Left colon (tissue), 2 donors: ENCODE results near the gene MTMR2. TPM values are rescaled to one million over a fixed set of nuclear protein-coding genes. Genes with fewer than 3 reads are reported as not detected.
"Not testable (repeated sequence)": the region's sequence is repeated elsewhere in the genome, so short reads cannot be mapped to it uniquely, and the experiment has no call there.

Experiments
- ATAC-seq: fragments of 200-7000 bp; cut with Tn5 transposase; one replicate; pipeline ENCODE4 v1.9.1; 2020; ENCODE audit warnings: mild to moderate bottlenecking, moderate library complexity
- DNase-seq, 2 donors: peaks; one replicate each; pipeline ENCODE4 v3.0.0-alpha.2; 2020
- intact Hi-C, 2 donors: fragments of 100-400 bp; cut with DNase I in 1 of 2; cut with micrococcal nuclease in 1 of 2; formaldehyde crosslinking; loops; one replicate each; pipeline versions ENCODE4 v1.11.2 to v1.14.0; 2022; cut with DNase I, micrococcal nuclease
- total RNA-seq, 2 donors: library from RNA; stranded (reverse); fragmentation: NEBNext Ultra II Directional; extraction: Animal tissue kit (Norgen Biotek cat#: 25700); gene quantifications; one replicate each; pipeline ENCODE4 v1.2.1, GENCODE V29; 2021
- donor health status: DM: no; HTN: no; CAD: no.
- donor health status: DM: yes; HTN: yes; CAD: no.

Gene MTMR2
- total RNA-seq, 2 donors from 2014 or later: 17.1 to 22.7 TPM

DNA sequence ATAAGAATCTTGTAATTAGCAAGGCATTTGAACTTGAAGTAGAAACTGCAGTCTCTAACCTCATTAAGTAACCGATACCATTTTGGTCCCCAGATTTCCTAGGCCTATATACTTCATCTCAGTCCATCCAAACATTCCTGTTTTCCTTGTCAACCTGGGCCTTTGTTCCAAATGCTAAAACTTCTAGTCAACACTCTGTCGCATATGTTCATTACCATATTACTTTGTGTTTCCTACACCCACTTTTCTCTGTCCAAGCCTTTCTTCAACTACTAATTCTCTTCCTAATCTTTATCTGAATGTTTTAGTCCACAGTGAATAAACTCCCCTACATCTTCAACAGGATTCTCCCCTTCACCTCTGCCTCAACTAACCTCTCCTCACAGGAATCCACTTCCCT is 31.4 kb downstream of the MTMR2 start:
- DNase-seq (no peak), ATAC-seq (no peak)
- intact Hi-C loops: no loop called here

DNA sequence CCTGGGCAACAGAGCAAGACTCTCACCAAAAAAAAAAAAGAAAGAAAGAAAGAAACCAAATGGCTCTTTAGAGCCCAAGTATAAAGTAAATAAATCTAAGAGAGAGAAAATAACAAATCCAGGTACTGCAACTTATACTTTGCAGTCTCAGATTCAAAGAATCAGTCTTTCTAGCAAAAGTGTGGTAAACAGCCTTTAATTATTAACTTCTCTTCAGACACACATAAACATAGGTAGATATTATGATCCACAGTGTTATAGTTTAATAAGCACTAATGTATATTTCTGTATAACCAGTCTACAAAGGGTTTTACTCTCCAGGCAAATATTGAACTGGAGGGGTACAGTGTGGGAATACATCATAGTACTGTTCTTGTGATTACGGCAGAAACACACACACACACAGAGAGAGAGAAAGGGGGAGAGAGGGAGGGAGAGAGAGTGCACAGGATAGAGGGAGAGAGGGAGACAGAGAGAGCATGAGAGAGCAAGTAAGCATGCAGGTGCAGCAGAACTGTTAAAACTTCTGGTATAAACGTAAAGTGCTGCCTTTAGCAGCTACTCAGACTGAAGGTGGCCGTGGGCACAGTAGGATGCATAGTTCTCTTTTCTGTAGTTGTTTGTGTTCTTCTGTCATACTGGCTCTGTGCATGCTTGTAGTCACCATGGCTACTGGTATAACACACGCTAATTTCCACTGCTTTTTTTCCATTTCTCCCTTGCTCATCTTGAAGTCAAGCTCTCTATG is 32.3 kb downstream of the MTMR2 start:
- intact Hi-C loops: no loop called here
- no peak for ATAC-seq
- no peak for DNase-seq

DNA sequence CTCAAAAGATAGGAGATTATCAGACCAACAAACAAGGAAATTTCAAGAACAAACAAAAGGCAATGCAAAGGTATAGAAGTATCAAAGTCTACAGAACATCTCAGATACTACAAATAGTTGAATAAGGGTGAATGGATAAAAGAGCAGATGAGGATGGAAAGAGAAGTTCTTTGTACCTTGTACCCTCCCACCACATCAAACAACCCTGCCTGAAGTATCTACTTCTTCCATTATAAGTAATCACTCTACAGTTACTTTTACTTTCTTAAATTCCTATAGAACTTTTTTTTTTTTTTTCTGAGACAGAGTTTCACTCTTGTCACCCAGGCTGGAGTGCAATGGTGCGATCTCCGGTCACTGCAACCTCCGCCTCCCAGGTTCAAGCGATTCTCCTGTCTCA is 35.1 kb downstream of the MTMR2 start:
- ATAC-seq: no peak
- no peak for DNase-seq
- intact Hi-C loops: no loop called here

DNA sequence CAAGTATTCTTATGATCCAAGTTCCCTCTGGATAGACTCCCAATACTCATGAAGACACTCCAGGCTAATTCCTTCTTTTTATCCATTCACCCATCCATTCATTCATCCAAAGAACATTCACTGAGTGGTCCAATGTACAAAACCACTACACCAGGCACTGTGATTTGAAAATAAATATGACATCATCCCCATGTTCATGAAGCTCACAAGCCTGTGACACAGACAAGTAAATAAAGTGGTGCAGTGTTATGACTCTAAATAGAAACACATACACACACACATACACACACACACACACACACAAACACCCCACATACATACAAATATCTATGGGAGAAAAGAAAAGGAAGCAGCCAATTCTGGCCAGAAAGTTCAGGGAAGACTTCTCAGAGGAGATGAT is 35.5 kb downstream of the MTMR2 start:
- ATAC-seq: no peak
- intact Hi-C loops: no loop called here
- no peak for DNase-seq

DNA sequence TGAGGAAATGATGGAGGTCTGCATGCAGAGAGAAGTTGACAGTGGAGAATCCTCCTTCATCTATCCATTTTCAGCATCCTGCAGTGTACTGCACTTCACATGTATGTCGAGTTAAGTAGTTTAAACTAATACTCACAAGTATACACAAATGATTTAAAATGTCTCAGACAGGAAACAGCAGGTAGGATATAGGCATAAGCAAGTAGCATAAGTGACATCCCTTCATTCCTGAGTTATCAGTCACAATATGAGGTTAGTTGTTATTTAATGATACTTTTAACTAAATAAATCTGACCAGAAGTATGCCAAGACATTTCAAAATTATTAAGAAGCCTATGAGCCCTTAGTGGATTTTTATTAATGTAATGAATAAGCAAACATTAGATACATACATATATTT is 37.4 kb downstream of the MTMR2 start:
- ATAC-seq (no peak), DNase-seq (no peak)
- intact Hi-C loops: no loop called here

DNA sequence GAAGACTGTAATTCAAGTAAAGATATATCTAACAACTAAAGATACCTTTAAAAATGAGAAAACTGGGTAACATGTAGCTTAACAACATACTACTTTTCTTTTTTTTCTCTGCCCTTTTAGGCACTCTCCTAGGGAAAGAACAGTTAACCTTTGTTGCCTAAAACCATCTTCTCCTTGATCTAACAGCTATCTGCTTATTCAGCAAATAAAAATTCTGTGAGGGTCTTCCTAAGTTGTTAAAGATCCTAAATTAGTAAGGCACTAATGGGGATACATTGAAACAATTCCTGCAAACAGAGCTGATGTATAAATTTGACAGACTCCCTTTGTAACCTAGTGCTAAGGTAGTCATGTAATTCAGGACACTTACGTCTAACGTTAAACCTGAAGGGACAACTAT is 39.1 kb downstream of the MTMR2 start:
- intact Hi-C loops: no loop called here
- ATAC-seq (no peak), DNase-seq (no peak)

DNA sequence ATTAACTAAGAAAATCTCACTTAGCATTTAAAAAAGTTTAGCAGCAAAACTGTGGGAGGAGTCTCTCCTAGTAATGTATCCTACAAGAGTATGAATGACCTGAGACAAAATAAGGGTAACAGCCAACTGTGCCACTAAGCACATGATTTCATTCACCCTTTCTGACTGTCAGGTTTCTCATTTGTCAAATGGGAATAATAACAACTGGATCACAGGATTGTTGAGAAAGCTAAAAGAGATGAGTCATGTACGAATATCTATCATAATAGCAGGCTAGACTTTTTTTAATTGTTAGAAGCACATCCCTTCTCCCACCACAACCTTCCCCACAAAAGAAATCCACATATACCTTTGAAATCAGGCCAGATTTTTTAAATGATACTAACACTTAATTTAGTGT is 39.5 kb downstream of the MTMR2 start:
- ATAC-seq (no peak), DNase-seq (no peak)
- intact Hi-C loops: no loop called here

DNA sequence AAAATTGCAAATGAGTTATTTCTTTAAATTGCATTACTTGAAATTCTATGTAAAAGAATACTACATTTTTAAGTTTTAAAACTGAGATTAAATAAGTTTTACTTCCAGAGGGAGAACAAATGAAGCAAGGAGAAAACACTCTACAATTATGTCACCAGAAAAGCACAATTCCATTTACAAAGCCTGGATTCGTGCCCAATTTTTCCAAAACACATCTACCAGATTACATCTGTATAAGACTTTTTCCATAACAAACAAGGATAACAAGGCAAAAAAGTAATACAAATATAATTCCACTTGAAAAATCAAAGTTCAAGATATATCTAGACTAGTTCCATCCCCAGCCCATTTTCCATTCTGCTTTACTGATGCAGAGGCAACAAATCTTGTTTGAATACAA is 40.5 kb downstream of the MTMR2 start:
- no peak for DNase-seq
- ATAC-seq: no peak
- intact Hi-C loops: no loop called here

DNA sequence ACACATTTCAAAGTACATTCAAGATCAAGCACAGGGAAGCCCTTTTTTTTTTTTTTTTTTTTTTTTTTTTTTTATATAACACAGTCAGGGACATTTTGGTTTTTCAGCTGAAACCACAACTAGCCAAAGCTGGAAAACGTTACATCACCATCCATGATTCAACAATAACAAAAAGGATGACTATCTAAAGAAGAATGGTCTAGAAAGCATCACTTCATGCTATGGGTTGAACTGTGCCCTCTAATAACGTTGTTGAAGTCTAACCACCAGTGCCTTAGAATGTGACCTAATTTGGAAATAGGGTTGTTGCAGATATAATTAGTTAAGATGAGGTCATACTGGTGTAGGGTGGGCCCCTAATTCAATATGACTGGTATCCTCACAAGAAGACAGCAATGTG is 46.6 kb downstream of the MTMR2 start:
- DNase-seq (no peak), ATAC-seq (no peak)
- intact Hi-C loops: no loop called here

DNA sequence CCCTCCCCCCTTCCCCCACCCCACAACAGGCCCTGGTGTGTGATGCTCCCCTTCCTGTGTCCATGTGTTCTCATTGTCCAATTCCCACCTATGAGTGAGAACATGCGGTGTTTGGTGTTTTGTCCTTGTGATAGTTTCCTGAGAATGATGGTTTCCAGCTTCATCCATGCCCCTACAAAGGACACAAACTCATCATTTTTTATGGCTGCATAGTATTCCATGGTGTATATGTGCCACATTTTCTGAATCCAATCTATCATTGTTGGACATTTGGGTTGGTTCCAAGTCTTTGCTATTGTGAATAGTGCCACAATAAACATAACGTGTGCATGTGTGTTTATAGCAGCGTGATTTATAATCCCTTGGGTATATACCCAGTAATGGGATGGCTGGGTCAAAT is 53.0 kb downstream of the MTMR2 start:
- ATAC-seq, intact Hi-C loops, DNase-seq: not testable (repeated sequence)

DNA sequence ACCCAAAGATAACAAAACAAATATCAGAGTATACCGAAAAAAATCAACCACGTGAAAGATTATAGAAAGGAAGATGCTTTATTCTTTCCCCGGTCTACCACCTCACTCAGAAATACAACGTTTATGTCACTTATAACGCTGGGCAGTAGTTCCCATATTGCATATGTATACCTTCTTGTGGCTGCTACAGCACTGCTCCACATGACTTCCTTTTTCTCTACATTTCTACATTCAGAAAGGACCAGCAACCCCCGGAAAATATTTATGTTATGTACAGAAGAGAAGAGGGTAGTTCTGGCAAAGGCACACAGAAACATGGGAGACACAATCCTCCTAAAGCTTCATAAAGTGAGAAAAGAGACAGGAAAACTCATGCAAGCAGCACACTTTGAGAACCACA is 56.8 kb downstream of the MTMR2 start:
- intact Hi-C loops: no loop called here
- DNase-seq (no peak), ATAC-seq (no peak)

DNA sequence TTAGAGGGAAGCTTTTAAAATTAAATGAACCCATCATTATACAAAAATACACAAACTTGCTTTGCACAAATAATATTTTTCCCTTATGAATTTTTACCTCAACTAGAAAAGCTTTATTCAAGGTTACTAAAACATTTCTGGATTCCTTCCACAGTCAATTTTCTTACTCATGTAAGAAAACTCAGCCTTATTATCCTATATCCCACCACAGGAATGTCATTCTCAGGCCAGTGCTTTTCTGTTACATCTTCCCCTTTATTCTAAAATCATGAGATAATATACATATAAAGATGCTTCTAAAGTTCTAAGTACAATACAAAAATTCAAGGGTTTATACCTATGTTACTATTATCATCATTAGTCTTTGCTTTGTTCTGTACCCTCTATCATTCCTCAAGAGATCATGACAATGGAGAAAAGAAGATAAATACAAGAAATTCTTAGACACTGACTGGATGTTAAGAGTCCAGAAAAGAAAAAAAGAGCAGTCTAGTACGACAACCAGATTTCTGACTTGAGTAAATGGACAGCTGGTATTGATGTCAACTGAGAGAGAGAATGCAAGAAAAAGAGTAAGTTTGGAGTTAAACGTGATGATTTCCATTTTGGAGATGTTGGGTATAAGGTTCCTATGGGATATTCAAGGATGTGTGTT is 60.3 kb downstream of the MTMR2 start:
- intact Hi-C loops: no loop called here
- no peak for ATAC-seq
- no peak for DNase-seq

DNA sequence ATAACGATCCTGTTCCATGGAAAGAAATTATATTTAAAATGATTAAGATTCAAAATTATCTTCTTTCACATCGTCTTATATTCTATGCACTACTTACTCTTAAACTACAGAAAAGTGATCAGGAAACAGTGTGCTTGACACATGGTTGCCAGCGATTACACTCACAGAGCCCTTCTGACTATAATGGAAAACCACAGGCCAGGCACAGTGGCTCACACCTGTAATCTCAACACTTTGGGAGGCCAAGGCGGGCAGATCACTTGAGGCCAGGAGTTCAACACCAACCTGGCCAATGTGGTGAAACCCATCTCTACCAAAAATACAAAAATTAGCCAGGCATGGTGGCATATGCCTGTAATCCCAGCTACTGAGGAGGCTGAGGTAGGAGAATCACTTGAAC is 63.9 kb downstream of the MTMR2 start:
- DNase-seq, intact Hi-C loops, ATAC-seq: not testable (repeated sequence)

DNA sequence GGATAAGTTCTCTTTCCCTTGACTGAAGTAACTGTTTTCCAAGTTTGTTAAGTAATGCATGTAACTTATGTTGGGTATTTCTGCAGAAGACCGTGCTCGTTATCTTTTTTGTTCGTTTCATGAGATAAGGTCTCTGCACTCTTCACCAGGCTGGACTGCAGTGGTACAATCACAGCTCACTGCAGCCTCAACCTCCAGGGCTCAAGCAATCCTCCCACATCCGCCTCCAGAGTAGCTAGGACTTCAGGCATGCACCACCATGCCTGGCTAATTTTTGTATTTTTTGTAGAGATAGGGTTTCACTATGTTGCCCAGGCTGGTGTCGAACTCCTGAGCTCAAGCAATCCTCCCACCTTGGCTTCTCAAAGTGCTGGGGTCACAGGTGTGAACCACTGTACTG is 69.5 kb downstream of the MTMR2 start:
- DNase-seq, ATAC-seq, intact Hi-C loops: not testable (repeated sequence)

DNA sequence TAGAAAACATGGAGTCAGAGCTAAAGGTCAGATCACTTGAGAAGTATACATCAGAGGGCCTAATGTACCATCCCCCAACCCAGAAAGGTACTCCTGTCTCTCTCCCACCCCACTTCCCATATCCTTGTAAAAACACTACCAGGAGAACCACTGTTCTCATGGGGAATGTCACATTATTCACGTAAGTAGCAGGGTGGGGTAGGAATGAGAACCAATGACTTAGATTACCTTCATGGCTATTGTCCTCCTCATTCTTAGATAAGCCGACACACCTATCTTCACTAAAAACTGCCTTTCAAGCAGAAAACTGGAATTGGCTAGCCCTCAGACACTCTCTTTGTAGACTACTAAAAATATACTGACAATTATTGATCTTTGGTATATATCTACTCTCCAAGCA is 70.0 kb downstream of the MTMR2 start:
- intact Hi-C loops: no loop called here
- ATAC-seq (no peak), DNase-seq (no peak)

DNA sequence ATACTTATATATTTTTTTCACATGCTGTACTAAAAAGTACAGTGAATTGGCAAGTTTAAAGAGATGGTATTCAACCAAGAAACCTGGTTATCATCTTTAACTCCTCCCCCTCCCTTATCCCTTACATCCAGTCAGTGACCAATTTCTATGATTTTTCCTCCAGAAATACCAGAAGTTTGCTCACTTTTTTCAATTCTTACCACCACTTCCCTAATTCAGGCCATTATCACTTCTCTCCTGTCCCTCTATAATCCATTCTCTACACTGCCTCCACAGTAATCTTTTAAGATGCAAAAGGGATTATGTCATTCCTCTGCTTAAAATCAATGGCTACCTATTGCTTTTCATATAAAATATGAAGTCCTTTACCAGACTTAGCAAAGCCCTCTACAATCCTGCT is 70.8 kb downstream of the MTMR2 start:
- intact Hi-C loops: no loop called here
- no peak for DNase-seq

DNA sequence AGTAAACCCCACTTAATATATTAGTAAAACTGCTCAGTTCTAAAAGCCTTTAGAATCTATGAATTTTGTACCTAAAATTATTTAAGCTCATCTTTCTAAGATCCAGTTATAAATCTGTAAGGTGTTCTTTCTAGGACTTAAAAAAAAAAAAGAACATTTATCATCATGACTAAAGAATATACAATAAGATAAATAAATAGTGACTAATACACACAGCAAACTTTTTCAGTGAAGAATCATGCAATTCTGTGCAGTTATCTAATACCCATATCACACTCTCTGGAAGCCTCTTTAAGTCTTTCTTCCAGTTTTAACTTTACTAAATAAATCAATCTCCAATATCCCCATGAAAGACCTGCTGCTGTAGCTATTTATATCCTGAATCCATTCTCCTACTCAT is 73.8 kb downstream of the MTMR2 start:
- intact Hi-C loops: no loop called here
- no peak for DNase-seq
- ATAC-seq: no peak

More for the DNA sequence above, 70.8 kb downstream of the MTMR2 start:
- ATAC-seq: no peak

DNA sequence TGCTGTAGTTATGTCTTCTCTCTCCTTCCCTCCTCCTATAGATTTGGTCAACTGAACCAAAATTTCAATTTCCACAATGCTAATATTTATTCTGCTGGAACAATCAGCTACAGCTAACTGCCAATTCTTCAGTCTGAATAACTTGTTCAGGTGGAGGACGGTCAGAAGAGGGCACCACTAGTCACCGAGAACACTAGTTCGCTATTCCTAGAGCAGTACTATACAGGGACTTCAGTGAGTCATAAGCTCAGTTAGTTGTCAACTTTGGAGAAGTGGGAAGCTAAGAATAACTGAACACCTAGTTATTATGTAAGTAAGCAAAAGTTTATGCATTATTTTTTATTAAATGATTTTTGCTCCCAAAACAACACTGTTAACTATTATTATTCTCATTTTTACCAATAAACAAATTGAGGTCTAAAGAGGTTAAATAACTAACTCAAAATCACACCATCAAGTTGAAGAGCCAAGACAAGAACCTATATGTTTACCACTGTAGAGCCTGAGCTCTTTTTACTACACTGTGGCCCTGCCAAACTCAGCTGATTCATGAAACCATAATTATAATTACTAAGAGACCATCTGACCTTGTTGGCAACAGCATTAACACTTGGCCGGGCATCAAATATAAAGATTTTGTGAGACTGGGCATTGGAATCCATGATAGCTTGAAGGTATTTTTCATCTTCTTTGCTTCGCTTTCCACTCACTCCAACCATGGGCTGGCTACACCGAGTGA is 74.7 kb downstream of the MTMR2 start:
- DNase-seq: peak; percentile 35 to 52
- intact Hi-C loops: loop anchor here in 1 of 2 donors (10.0 kb wide), 2 partner anchors 506 to 576 kb away; no protein-coding TSS in a partner anchor
- peak; percentile 92 for ATAC-seq

DNA sequence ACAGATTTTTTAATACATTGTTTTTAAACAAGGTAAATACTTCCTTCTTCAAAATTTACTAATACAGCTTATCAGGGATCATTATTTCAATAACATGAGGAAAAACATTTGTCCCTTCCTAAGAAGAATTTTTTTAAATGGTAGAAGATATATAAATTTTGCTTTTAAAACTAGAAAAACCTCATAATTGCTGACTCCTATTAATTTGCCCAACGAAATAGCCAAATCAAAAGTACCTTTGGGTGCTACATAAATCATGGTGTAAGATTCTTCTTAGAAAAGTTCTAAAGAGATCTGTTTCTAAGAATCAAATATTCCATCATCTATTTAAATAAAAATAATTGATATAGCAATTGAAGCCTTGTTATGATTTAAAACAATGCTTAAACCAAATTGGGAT is 78.7 kb downstream of the MTMR2 start:
- ATAC-seq: no peak
- intact Hi-C loops: loop anchor here in 1 of 2 donors (10.0 kb wide), 2 partner anchors 510 to 580 kb away; no protein-coding TSS in a partner anchor
- DNase-seq: no peak
